Measurements from ENCODE around the gene FOXQ1. TPM values are rescaled to one million over a fixed set of nuclear protein-coding genes. Genes with fewer than 3 reads are reported as not detected.
A peak's percentile ranks its signal among the peaks of the same experiment; 100 is the strongest.

FOXQ1 gene
- total and polyA plus RNA-seq, 2 of the 13 experiments (the other 11 are each of a cell fraction or from before 2014, with no cell fraction given), result 35.2 to 39.8 TPM

GRCh38 chr6:1313767-1314503, 2.0 kb downstream of the FOXQ1 start (continued):
- TF ChIP-seq ZKSCAN5 (CRISPR knock-in tag; IDR thresholded peaks at IDR 0.05) (no peak), DR1 (CRISPR knock-in tag; IDR thresholded peaks at IDR 0.05) (peak; percentile 56; the same call in 1 of the 2 replicates), LCORL (IDR thresholded peaks at IDR 0.05) (no peak), LCORL (CRISPR knock-in tag; IDR thresholded peaks at IDR 0.05) (peak; percentile 39; the same call in 1 of the 2 replicates), FLYWCH1 (CRISPR knock-in tag; IDR thresholded peaks at IDR 0.05) (0 out of 2 replicates have a peak, but pooled peaks have one; percentile 73), ZNF879 (CRISPR knock-in tag; IDR thresholded peaks at IDR 0.05) (0 out of 2 replicates have a peak, but pooled peaks have one; percentile 24), ZNF235 (CRISPR knock-in tag; IDR thresholded peaks at IDR 0.05; ENCODE audit: borderline replicate concordance) (no peak), FIP1L1 (IDR thresholded peaks at IDR 0.05; ENCODE audit: borderline replicate concordance, insufficient read depth, low read depth, low read length) (peak; percentile 55; the same call in 1 of the 2 replicates), HDAC6 (IDR thresholded peaks at IDR 0.05; ENCODE audit: low read depth, low read length) (no peak), ZNF143 (CRISPR knock-in tag; IDR thresholded peaks at IDR 0.05) (no peak), ZNF652 (CRISPR knock-in tag; IDR thresholded peaks at IDR 0.05; ENCODE audit: borderline replicate concordance, low read depth) (no peak), GPBP1L1 (CRISPR knock-in tag; IDR thresholded peaks at IDR 0.05) (no peak), ZNF629 (CRISPR knock-in tag; conservative IDR thresholded peaks at IDR 0.05) (peak; percentile 65; the same call in 1 of the 2 replicates), TGIF2 (CRISPR knock-in tag; IDR thresholded peaks at IDR 0.05) (peak; percentile 7; the same call in 1 of the 2 replicates), RAD21 (CRISPR knock-in tag; IDR thresholded peaks at IDR 0.05) (peak; percentile 97), NFYC (CRISPR knock-in tag; IDR thresholded peaks at IDR 0.05) (peak; percentile 10; the same call in 1 of the 2 replicates), IRF9 (CRISPR knock-in tag; IDR thresholded peaks at IDR 0.05; ENCODE audit: borderline replicate concordance) (no peak), SP4 (CRISPR knock-in tag; IDR thresholded peaks at IDR 0.05) (peak; percentile 74; the same call in 1 of the 2 replicates), THAP11 (CRISPR knock-in tag; IDR thresholded peaks at IDR 0.05) (no peak; the same call in 1 of the 2 replicates), PRPF4 (IDR thresholded peaks at IDR 0.05; ENCODE audit: low read depth, low read length, poor library complexity, severe bottlenecking) (no peak), GLI4 (CRISPR knock-in tag; IDR thresholded peaks at IDR 0.05; ENCODE audit: borderline replicate concordance) (no peak), MXI1 (IDR thresholded peaks at IDR 0.05; ENCODE audit: borderline replicate concordance, low read depth, low read length) (peak; percentile 64; the same call in 1 of the 3 replicates), NCOR1 (IDR thresholded peaks at IDR 0.05; ENCODE audit: borderline replicate concordance, low read length) (peak; percentile 93), HOXD1 (CRISPR knock-in tag; IDR thresholded peaks at IDR 0.05) (no peak), ZNF749 (CRISPR knock-in tag; IDR thresholded peaks at IDR 0.05; ENCODE audit: borderline replicate concordance) (no peak), HINFP (CRISPR knock-in tag; IDR thresholded peaks at IDR 0.05; ENCODE audit: low read depth) (peak; percentile 37; the same call in 1 of the 2 replicates)
